ENCODE data around the gene IL32. TPM values are rescaled to one million over a fixed set of nuclear protein-coding genes. Genes with fewer than 3 reads are reported as not detected.
"Not testable (repeated sequence)": the region's sequence is repeated elsewhere in the genome, so short reads cannot be mapped to it uniquely, and the experiment has no call there.

IL32 gene
- total and polyA plus RNA-seq, 2 experiments from 2014 or later: 2.3 to 6.1 TPM

- not testable (repeated sequence) for H3F3A ChIP-seq (replicated peaks; ENCODE audit: low read depth); ATAC-seq; H3K4me2 ChIP-seq; H3K36me3 ChIP-seq (ENCODE audit: insufficient read depth); H4K20me1 ChIP-seq (replicated peaks; ENCODE audit: insufficient read depth); H3K27me3 ChIP-seq (ENCODE audit: insufficient read depth); H3K36me3 Mint-ChIP-seq (ENCODE audit: low read depth); DNase-seq (ENCODE audit: low spot score); H3K9me3 Mint-ChIP-seq; H3K27ac ChIP-seq (ENCODE audit: low read depth); H3K79me2 ChIP-seq (replicated peaks; ENCODE audit: insufficient read depth); H2AFZ ChIP-seq; H3K4me1 ChIP-seq (ENCODE audit: insufficient read depth); H3K4me3 Mint-ChIP-seq; H3K27ac Mint-ChIP-seq; H3K4me3 ChIP-seq; H3K9me2 ChIP-seq (ENCODE audit: insufficient read depth)
- Mint-ChIP-seq H3K27me3 (ENCODE audit: insufficient read depth, low read depth, poor library complexity) (peaks cover 30% of the 10 kb centered on the region), H3K4me1 (peaks cover 28% of the 10 kb centered on the region)
These were observed 3.7 kb downstream of the IL32 start for GRCh38 chr16:3069146-3069545.

- no peak overlapping the region for H3K27ac Mint-ChIP-seq
- ATAC-seq: peak; percentile 27
- H3K79me2 ChIP-seq (replicated peaks; ENCODE audit: insufficient read depth): no peaks in the 10 kb centered on the region
- H3K27me3 Mint-ChIP-seq (ENCODE audit: insufficient read depth, low read depth, poor library complexity): peaks cover 24% of the 10 kb centered on the region
- no peaks in the 10 kb centered on the region for H4K20me1 ChIP-seq (replicated peaks; ENCODE audit: insufficient read depth)
- no peak for DNase-seq (ENCODE audit: low spot score)
- no peak overlapping the region for H2AFZ ChIP-seq
- H3K4me3 Mint-ChIP-seq: no peak overlapping the region
- no peak overlapping the region for H3K27ac ChIP-seq (ENCODE audit: low read depth)
- H3K27me3 ChIP-seq (ENCODE audit: insufficient read depth): no peaks in the 10 kb centered on the region
- no peaks in the 10 kb centered on the region for H3F3A ChIP-seq (replicated peaks; ENCODE audit: low read depth)
- H3K4me1 ChIP-seq (ENCODE audit: insufficient read depth): no peaks in the 10 kb centered on the region
- peaks cover 30% of the 10 kb centered on the region for H3K4me1 Mint-ChIP-seq
- no peaks in the 10 kb centered on the region; the same call in 1 of the 3 replicates for H3K9me3 Mint-ChIP-seq
- no peak overlapping the region for H3K4me2 ChIP-seq
- H3K36me3 ChIP-seq (ENCODE audit: insufficient read depth): no peaks in the 10 kb centered on the region
- no peaks in the 10 kb centered on the region for H3K9me2 ChIP-seq (ENCODE audit: insufficient read depth)
- no peak overlapping the region for H3K4me3 ChIP-seq
- no peaks in the 10 kb centered on the region; the same call in 2 of the 3 replicates for H3K36me3 Mint-ChIP-seq (ENCODE audit: low read depth)
- TF ChIP-seq POLR2AphosphoS5 (IDR thresholded peaks at IDR 0.05; ENCODE audit: low read depth) (no peak), EZH2phosphoT487 (IDR thresholded peaks at IDR 0.05; ENCODE audit: unreplicated experiment) (no peak), ZNF114 (CRISPR knock-in tag; IDR thresholded peaks at IDR 0.05) (no peak), ZNF331 (CRISPR knock-in tag; IDR thresholded peaks at IDR 0.05; ENCODE audit: low read depth) (no peak), CTCF (conservative IDR thresholded peaks at IDR 0.05; ENCODE audit: low read depth in 2 of 2) (no peak), ZNF462 (CRISPR knock-in tag; IDR thresholded peaks at IDR 0.05) (no peak), NANOG (IDR thresholded peaks at IDR 0.05; ENCODE audit: borderline replicate concordance) (no peak), CREB1 (CRISPR knock-in tag; IDR thresholded peaks at IDR 0.05; ENCODE audit: low read depth) (no peak), JUNB (IDR thresholded peaks at IDR 0.05; ENCODE audit: unreplicated experiment) (no peak), REST (IDR thresholded peaks at IDR 0.05; ENCODE audit: unreplicated experiment) (no peak)
These were observed 5.2 kb downstream of the IL32 start for GRCh38 chr16:3070608-3071111.

All from GM23338 (cell line).